ENCODE measurements around the gene DPF3.

DNA sequence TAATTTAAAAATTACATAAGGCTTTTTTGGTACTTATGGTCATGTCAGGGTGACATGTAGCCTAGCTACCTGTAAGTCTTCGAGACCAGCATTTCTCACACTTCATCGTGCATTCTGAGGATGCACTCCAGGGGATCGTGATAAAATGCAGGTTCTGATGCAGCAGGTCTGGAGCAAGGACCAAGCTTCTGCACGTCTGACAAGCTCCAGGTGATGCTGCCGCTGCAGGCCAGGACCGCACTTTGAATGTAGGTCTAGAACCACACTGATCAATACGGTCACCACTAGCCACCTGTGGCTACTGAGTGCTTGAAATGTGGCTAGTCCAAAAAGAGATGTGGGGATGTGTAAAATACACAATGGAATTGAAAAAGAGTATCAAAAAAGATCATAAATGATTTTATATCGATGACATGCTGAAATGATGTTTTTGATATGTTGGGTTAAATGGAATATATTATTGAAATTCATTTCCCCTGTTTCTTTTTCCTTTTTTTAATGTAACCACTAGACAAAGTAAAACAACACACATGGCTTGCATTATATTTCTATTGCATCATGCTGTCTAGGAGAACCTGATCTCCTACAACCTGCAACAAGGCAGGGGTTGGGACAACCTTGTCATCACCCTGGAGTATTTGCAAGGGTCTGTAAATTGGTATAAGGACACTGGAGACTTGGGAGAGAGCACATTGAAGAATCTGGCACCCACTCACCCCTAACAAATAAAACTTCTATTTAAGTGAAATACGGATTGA lies 142.4 kb downstream of the DPF3 start:
- TF ChIP-seq KDM5A (IDR thresholded peaks at IDR 0.05; ENCODE audit: borderline replicate concordance, low read length): no peak
- TF ChIP-seq ZZZ3 (CRISPR knock-in tag; IDR thresholded peaks at IDR 0.05; ENCODE audit: borderline replicate concordance): no peak
- TF ChIP-seq, protein P1, sequence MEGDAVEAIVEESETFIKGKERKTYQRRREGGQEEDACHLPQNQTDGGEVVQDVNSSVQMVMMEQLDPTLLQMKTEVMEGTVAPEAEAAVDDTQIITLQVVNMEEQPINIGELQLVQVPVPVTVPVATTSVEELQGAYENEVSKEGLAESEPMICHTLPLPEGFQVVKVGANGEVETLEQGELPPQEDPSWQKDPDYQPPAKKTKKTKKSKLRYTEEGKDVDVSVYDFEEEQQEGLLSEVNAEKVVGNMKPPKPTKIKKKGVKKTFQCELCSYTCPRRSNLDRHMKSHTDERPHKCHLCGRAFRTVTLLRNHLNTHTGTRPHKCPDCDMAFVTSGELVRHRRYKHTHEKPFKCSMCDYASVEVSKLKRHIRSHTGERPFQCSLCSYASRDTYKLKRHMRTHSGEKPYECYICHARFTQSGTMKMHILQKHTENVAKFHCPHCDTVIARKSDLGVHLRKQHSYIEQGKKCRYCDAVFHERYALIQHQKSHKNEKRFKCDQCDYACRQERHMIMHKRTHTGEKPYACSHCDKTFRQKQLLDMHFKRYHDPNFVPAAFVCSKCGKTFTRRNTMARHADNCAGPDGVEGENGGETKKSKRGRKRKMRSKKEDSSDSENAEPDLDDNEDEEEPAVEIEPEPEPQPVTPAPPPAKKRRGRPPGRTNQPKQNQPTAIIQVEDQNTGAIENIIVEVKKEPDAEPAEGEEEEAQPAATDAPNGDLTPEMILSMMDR (CRISPR knock-in tag; IDR thresholded peaks at IDR 0.05): no peak
- no peak for TF ChIP-seq ZNF549 (CRISPR knock-in tag; IDR thresholded peaks at IDR 0.05)
- TF ChIP-seq, protein P2, sequence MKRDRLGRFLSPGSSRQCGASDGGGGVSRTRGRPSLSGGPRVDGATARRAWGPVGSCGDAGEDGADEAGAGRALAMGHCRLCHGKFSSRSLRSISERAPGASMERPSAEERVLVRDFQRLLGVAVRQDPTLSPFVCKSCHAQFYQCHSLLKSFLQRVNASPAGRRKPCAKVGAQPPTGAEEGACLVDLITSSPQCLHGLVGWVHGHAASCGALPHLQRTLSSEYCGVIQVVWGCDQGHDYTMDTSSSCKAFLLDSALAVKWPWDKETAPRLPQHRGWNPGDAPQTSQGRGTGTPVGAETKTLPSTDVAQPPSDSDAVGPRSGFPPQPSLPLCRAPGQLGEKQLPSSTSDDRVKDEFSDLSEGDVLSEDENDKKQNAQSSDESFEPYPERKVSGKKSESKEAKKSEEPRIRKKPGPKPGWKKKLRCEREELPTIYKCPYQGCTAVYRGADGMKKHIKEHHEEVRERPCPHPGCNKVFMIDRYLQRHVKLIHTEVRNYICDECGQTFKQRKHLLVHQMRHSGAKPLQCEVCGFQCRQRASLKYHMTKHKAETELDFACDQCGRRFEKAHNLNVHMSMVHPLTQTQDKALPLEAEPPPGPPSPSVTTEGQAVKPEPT (CRISPR knock-in tag; IDR thresholded peaks at IDR 0.05; ENCODE audit: low read depth): no peak
- no peak for TF ChIP-seq ZNF616 (CRISPR knock-in tag; IDR thresholded peaks at IDR 0.05; ENCODE audit: low read depth)
- TF ChIP-seq ZBTB38 (CRISPR knock-in tag; IDR thresholded peaks at IDR 0.05): no peak
- TF ChIP-seq JUNB (CRISPR knock-in tag; IDR thresholded peaks at IDR 0.05; ENCODE audit: borderline replicate concordance): no peak
- no peak for TF ChIP-seq CC2D1A (CRISPR knock-in tag; IDR thresholded peaks at IDR 0.05)
- TF ChIP-seq FOXJ3 (CRISPR knock-in tag; IDR thresholded peaks at IDR 0.05; ENCODE audit: borderline replicate concordance): no peak
- no peak for TF ChIP-seq POLR2AphosphoS5 (IDR thresholded peaks at IDR 0.05; ENCODE audit: low read depth, low read length)
